Measurements from ENCODE around the gene PARD3B. TPM values are rescaled to one million over a fixed set of nuclear protein-coding genes. Genes with fewer than 3 reads are reported as not detected.

Gene PARD3B
- total and polyA plus RNA-seq, 2 of the 4 experiments (the other 2 are of a cell fraction), result 3.3 to 15.6 TPM

DNA sequence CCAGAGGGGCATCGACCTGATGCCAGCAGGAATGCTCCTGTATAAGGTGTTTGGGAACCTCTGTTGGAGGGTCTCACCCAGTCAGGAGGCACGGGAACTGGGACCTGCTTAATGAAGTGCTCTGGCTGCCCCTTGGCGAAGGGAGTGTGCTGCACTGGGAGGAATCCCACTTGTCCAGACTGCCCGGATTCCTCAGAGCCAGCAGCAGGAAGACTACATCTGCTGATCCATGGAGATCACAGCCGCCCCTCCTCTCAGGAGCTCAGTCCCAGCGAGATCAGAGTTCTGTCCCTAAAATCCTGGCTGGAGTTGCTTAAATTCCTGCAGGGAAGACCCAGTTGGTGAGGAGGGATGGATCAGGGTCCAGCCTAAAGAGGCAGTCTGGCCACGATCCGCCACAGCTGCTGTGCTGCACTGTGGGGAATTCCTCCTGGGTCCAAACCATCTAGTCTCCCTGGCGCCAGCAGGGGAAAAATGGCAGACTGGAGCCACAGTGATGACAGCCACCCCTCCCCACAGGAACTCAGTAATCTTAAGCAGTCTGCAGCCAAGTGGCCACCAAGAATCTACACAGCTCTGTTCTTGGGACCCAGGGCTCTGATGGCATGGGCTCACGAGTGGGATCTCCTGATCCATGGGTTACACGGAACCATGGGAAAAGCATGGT, 1060.5 kb downstream of the PARD3B start:
- Histone ChIP-seq H3K14ac (replicated peaks; ENCODE audit: low read depth, low read length) (no peak overlapping the region), H2BK20ac (ENCODE audit: low read depth, low read length) (no peak overlapping the region), H2AK5ac (ENCODE audit: low read depth, low read length) (no peak overlapping the region), H3K9me3 (ENCODE audit: control insufficient read depth, insufficient read depth, low read length) (peaks cover 3% of the 10 kb centered on the region; the same call in 1 of the 2 replicates), H2AFZ (replicated peaks; ENCODE audit: low read length, poor library complexity) (no peak overlapping the region), H2BK5ac (ENCODE audit: low read depth, low read length, poor library complexity, severe bottlenecking) (no peak overlapping the region), H3K4ac (ENCODE audit: low read depth, low read length) (no peak overlapping the region), H4K5ac (ENCODE audit: low read depth, low read length) (no peak overlapping the region), H3K27me3 (ENCODE audit: control insufficient read depth, insufficient read depth, low read length) (no peaks in the 10 kb centered on the region), H3K23ac (ENCODE audit: low read depth, low read length) (no peak overlapping the region), H3K27ac (ENCODE audit: insufficient read depth, low read length) (no peak overlapping the region), H4K91ac (ENCODE audit: insufficient read depth, low read depth, low read length) (no peak overlapping the region), H2BK120ac (ENCODE audit: low read depth, low read length) (no peak overlapping the region), H3K56ac (ENCODE audit: extremely low read depth, insufficient read depth, low read length) (no peak overlapping the region), H2AK9ac (replicated peaks; ENCODE audit: low read depth, low read length, poor library complexity) (no peak overlapping the region), H3K4me3 (ENCODE audit: insufficient read depth, low read depth, low read length) (no peak overlapping the region), H3K9ac (ENCODE audit: low read depth, low read length) (no peak overlapping the region), H3K79me1 (ENCODE audit: low read depth in 1 of 2, low read length in 2 of 2) (no peaks in the 10 kb centered on the region), H3K18ac (ENCODE audit: low read depth, low read length) (no peak overlapping the region), H2BK15ac (ENCODE audit: low read depth, low read length) (no peak overlapping the region), H3K4me1 (ENCODE audit: control insufficient read depth, insufficient read depth, low read length) (peaks cover 5% of the 10 kb centered on the region), H4K20me1 (ENCODE audit: insufficient read depth, low read length) (no peaks in the 10 kb centered on the region), H3K9me1 (ENCODE audit: insufficient read depth, low read length) (0 out of 2 replicates have a peak, but pooled peaks cover 5% of the 10 kb centered on the region), H3K36me3 (ENCODE audit: control insufficient read depth, insufficient read depth, low read length) (no peaks in the 10 kb centered on the region), H4K8ac (ENCODE audit: low read depth in 2 of 2, low read length in 2 of 2) (no peak overlapping the region), H3K4me2 (ENCODE audit: low read depth, low read length) (no peak overlapping the region)
- ATAC-seq (ENCODE audit: low read depth), result no peak
- BruUV-seq (replicated peaks), result no TSS peak
- ChIA-PET CTCF (interaction anchor here (0.6 kb wide), 1 partner anchor 9 kb away, joined by 3 read pairs; no protein-coding TSS in a partner anchor), POLR2A (ENCODE audit: unreplicated experiment) (no interaction called here)
- 100% methylated on average over 2 of the region's 11 CpGs; no CpG with 5 or more reads in 1 of the 2 experiments for WGBS, 2 experiments (ENCODE audit: extremely low coverage in 2 of 2, insufficient read length in 1 of 2)
- in situ Hi-C loops (cut with MboI; ENCODE audit: low sequenced_read_pairs) (no loop called here), dilution Hi-C loops (cut with HindIII; ENCODE audit: low sequenced_read_pairs, unreplicated experiment) (no loop called here), intact Hi-C loops (cut with micrococcal nuclease) (no loop called here)
- TF ChIP-seq CEBPB (IDR thresholded peaks at IDR 0.05; ENCODE audit: low read depth, low read length) (no peak), MAZ (IDR thresholded peaks at IDR 0.05; ENCODE audit: borderline replicate concordance, low read depth, low read length) (no peak), RAD21 (IDR thresholded peaks at IDR 0.05; ENCODE audit: low read length) (no peak), RFX5 (IDR thresholded peaks at IDR 0.05; ENCODE audit: low read depth, low read length) (no peak), MXI1 (IDR thresholded peaks at IDR 0.05; ENCODE audit: borderline replicate concordance, low read depth, low read length) (no peak), MAFK (IDR thresholded peaks at IDR 0.05; ENCODE audit: low read depth, low read length) (no peak), POLR2A (IDR thresholded peaks at IDR 0.05; ENCODE audit: low read depth, low read length) (no peak), CHD1 (IDR thresholded peaks at IDR 0.05; ENCODE audit: low read depth, low read length) (no peak), SMC3 (IDR thresholded peaks at IDR 0.05; ENCODE audit: low read depth, low read length) (no peak), NFE2L2 (IDR thresholded peaks at IDR 0.05; ENCODE audit: low read depth, low read length) (no peak), BHLHE40 (IDR thresholded peaks at IDR 0.05; ENCODE audit: low read depth, low read length) (no peak), FOS (IDR thresholded peaks at IDR 0.05; ENCODE audit: low read depth, low read length) (no peak), RCOR1 (IDR thresholded peaks at IDR 0.05; ENCODE audit: insufficient replicate concordance, low read length) (no peak)
- TF ChIP-seq, protein P1, sequence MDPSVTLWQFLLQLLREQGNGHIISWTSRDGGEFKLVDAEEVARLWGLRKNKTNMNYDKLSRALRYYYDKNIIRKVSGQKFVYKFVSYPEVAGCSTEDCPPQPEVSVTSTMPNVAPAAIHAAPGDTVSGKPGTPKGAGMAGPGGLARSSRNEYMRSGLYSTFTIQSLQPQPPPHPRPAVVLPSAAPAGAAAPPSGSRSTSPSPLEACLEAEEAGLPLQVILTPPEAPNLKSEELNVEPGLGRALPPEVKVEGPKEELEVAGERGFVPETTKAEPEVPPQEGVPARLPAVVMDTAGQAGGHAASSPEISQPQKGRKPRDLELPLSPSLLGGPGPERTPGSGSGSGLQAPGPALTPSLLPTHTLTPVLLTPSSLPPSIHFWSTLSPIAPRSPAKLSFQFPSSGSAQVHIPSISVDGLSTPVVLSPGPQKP (IDR thresholded peaks at IDR 0.05; ENCODE audit: borderline replicate concordance, low read depth, low read length), result no peak
- TF ChIP-seq, protein P2, sequence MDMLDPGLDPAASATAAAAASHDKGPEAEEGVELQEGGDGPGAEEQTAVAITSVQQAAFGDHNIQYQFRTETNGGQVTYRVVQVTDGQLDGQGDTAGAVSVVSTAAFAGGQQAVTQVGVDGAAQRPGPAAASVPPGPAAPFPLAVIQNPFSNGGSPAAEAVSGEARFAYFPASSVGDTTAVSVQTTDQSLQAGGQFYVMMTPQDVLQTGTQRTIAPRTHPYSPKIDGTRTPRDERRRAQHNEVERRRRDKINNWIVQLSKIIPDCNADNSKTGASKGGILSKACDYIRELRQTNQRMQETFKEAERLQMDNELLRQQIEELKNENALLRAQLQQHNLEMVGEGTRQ (IDR thresholded peaks at IDR 0.05; ENCODE audit: low read depth, low read length), result no peak
- TF ChIP-seq, protein P3, sequence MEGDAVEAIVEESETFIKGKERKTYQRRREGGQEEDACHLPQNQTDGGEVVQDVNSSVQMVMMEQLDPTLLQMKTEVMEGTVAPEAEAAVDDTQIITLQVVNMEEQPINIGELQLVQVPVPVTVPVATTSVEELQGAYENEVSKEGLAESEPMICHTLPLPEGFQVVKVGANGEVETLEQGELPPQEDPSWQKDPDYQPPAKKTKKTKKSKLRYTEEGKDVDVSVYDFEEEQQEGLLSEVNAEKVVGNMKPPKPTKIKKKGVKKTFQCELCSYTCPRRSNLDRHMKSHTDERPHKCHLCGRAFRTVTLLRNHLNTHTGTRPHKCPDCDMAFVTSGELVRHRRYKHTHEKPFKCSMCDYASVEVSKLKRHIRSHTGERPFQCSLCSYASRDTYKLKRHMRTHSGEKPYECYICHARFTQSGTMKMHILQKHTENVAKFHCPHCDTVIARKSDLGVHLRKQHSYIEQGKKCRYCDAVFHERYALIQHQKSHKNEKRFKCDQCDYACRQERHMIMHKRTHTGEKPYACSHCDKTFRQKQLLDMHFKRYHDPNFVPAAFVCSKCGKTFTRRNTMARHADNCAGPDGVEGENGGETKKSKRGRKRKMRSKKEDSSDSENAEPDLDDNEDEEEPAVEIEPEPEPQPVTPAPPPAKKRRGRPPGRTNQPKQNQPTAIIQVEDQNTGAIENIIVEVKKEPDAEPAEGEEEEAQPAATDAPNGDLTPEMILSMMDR (conservative IDR thresholded peaks at IDR 0.05; ENCODE audit: low read depth, low read length), result no peak
- no peak for DNase-seq
